CD14-positive monocyte (primary cell): ENCODE measurements around the gene RAB7B. TPM values are rescaled to one million over a fixed set of nuclear protein-coding genes. Genes with fewer than 3 reads are reported as not detected.
A peak's percentile ranks its signal among the peaks of the same experiment; 100 is the strongest.

Source experiments
- DNase-seq, 3 donors: peaks; one replicate each; pipeline ENCODE4 v3.0.0-alpha.2; 2011 to 2022
- H2AFZ ChIP-seq: 2 replicates; pipeline ENCODE4 v1.6.0; 2012; ENCODE audit warnings: mild to moderate bottlenecking, low read depth, low read length, inconsistent platforms; ENCODE audit not compliant: insufficient read depth, poor library complexity, severe bottlenecking
- H3K27ac ChIP-seq, 2 donors: 1 replicate in 1 of 2; 2 replicates in 1 of 2; pipeline ENCODE4 v1.5.1; 2012 to 2013; ENCODE audit warnings: low read length in 2 of 2, control low read depth in 1 of 2, inconsistent platforms in 1 of 2, low read depth in 1 of 2, mild to moderate bottlenecking in 1 of 2
- H3K27me3 ChIP-seq, 2 donors: one replicate each; pipeline versions ENCODE4 v1.6.0 to v1.6.1; 2011 to 2013; ENCODE audit warnings: low read length in 2 of 2; ENCODE audit not compliant: control insufficient read depth in 2 of 2, insufficient read depth in 2 of 2
- H3K36me3 ChIP-seq, 2 donors: replicated peaks in 1 of 2; 1 replicate in 1 of 2; 2 replicates in 1 of 2; pipeline versions ENCODE4 v1.5.1 to v1.6.1; 2012 to 2013; ENCODE audit warnings: low read length in 2 of 2, control low read depth in 1 of 2, inconsistent platforms in 1 of 2, mild to moderate bottlenecking in 1 of 2; ENCODE audit not compliant: insufficient read depth in 2 of 2, control insufficient read depth in 1 of 2
- H3K4me1 ChIP-seq, 2 donors: 1 replicate in 1 of 2; 2 replicates in 1 of 2; pipeline versions ENCODE4 v1.5.1 to v1.6.1; 2012 to 2013; ENCODE audit warnings: low read length in 2 of 2, control low read depth in 1 of 2, inconsistent platforms in 1 of 2, mild to moderate bottlenecking in 1 of 2, moderate library complexity in 1 of 2; ENCODE audit not compliant: insufficient read depth in 2 of 2, control insufficient read depth in 1 of 2
- H3K4me2 ChIP-seq: replicated peaks from 2 replicates; pipeline ENCODE3; 2012; ENCODE audit warnings: low read length, moderate library complexity, mild to moderate bottlenecking; ENCODE audit not compliant: poor library complexity, severe bottlenecking; ENCODE audit errors: extremely low read depth
- H3K4me3 ChIP-seq, 3 experiments: fragments of 200-600 bp in 1 of 3; sonication (generic) in 1 of 3; replicated peaks in 1 of 3; 1 replicate in 2 of 3; 2 replicates in 1 of 3; pipeline ENCODE4 v1.5.1; 2011 to 2013; ENCODE audit warnings: low read length in 3 of 3, mild to moderate bottlenecking in 3 of 3, control low read depth in 2 of 3, low read depth in 2 of 3, inconsistent platforms in 1 of 3, moderate library complexity in 1 of 3
- H3K79me2 ChIP-seq: 2 replicates; pipeline ENCODE4 v1.6.0; 2012; ENCODE audit warnings: mild to moderate bottlenecking, control low read depth, inconsistent platforms, low read length, moderate library complexity; ENCODE audit not compliant: insufficient read depth
- H3K9ac ChIP-seq: 2 replicates; pipeline ENCODE4 v1.6.0; 2017; ENCODE audit warnings: low read length, mild to moderate bottlenecking; ENCODE audit not compliant: insufficient read depth, poor library complexity, severe bottlenecking
- H3K9me3 ChIP-seq, 2 donors: replicated peaks in 1 of 2; 1 replicate in 1 of 2; 2 replicates in 1 of 2; pipeline versions ENCODE4 v1.5.1 to v1.6.1; 2012 to 2013; ENCODE audit warnings: low read length in 2 of 2, control low read depth in 1 of 2; ENCODE audit not compliant: control insufficient read depth in 1 of 2, insufficient read depth in 1 of 2
- H4K20me1 ChIP-seq: 2 replicates; pipeline ENCODE4 v1.6.0; 2012; ENCODE audit warnings: mild to moderate bottlenecking, low read length, control low read depth, moderate library complexity; ENCODE audit not compliant: insufficient read depth
- H3K27ac Mint-ChIP-seq, 7 donors: one replicate each; pipeline ENCODE4 v1.8.0; 2020; ENCODE audit warnings: mild to moderate bottlenecking in 7 of 7, mixed read lengths in 7 of 7, moderate library complexity in 6 of 7, inconsistent platforms in 2 of 7
- H3K27me3 Mint-ChIP-seq, 3 donors: one replicate each; pipeline ENCODE4 v1.8.0; 2021 to 2022; ENCODE audit warnings: low read depth in 3 of 3, mild to moderate bottlenecking in 3 of 3, mixed read lengths in 3 of 3, moderate library complexity in 3 of 3, inconsistent platforms in 1 of 3
- H3K36me3 Mint-ChIP-seq, 2 donors: one replicate each; pipeline ENCODE4 v1.8.0; 2020; ENCODE audit warnings: mixed read lengths in 2 of 2, inconsistent platforms in 1 of 2, mild to moderate bottlenecking in 1 of 2
- H3K4me1 Mint-ChIP-seq: one replicate; pipeline ENCODE4 v1.8.0; 2020; ENCODE audit warnings: mild to moderate bottlenecking, mixed read lengths
- H3K4me3 Mint-ChIP-seq, 2 donors: one replicate each; pipeline ENCODE4 v1.8.0; 2020; ENCODE audit warnings: mild to moderate bottlenecking in 2 of 2, mixed read lengths in 2 of 2, moderate library complexity in 1 of 2
- H3K9me3 Mint-ChIP-seq, 7 donors: one replicate each; pipeline ENCODE4 v1.8.0; 2020 to 2022; ENCODE audit warnings: mixed read lengths in 7 of 7, mild to moderate bottlenecking in 6 of 7, moderate library complexity in 6 of 7, inconsistent platforms in 2 of 7
- WGBS: methylation state at CpG from one replicate; pipeline ENCODE4 v1.1.5; 2013; ENCODE audit warnings: missing lambda C conversion rate; ENCODE audit not compliant: insufficient coverage; 5-methylcytosine and 5-hydroxymethylcytosine counted together
- intact Hi-C, 2 donors: fragments of 100-400 bp; cut with micrococcal nuclease; formaldehyde crosslinking; loops; one replicate each; pipeline versions ENCODE4 v1.15.0 to v1.15.1; 2023
- polyA plus RNA-seq, 3 donors: library from polyadenylated mRNA; depleted of rRNA in 1 of 3; unstranded in 2 of 3; stranded (reverse) in 1 of 3; fragments of 300-500 nt in 2 of 3; fragments of >200 nt in 1 of 3; fragmentation: Illumina TruSeq in 2 of 3; gene quantifications; 1 replicate in 2 of 3; 2 replicates in 1 of 3; pipeline ENCODE4 v1.2.3, GENCODE V29; 2012 to 2021
- TF ChIP-seq, protein P1 (sequence below): fragments of 200-600 bp; IDR thresholded peaks from one replicate; pipeline ENCODE4 v1.8.0; 2022; ENCODE audit warnings: antibody characterized with exemption, mild to moderate bottlenecking

Gene RAB7B
- polyA plus RNA-seq, 3 donors: 0.41 to 0.52 (median 0.47) TPM

DNA sequence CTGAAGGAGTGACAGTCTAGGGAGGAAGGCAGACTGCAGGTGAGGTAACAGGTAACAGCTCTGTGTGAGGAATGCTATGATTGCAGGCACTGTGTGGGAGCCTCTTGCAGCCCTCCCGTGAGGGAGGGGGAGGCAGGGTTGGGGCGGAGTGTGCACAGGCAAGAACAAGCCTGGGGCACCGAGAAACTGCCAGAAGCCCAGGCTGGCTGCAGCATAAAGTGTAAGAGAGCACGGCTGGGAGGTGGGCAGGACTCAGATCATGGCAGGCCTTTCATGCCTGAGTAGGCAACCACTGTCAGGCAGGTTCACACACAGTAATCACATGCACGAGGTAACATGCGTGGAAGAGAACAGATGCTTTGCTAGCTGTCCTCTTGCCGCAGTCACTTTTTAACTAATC lies 38.4 kb upstream of the RAB7B start:
- Histone ChIP-seq H3K27me3 (no peaks in the 10 kb centered on the region), H3K36me3 (no peaks in the 10 kb centered on the region), H3K4me2 (no peak overlapping the region), H4K20me1 (no peaks in the 10 kb centered on the region), H2AFZ (no peak overlapping the region), H3K9ac (no peak overlapping the region), H3K9me3 (no peaks in the 10 kb centered on the region), H3K27ac (no peak overlapping the region), H3K79me2 (no peaks in the 10 kb centered on the region), H3K4me3 (no peak overlapping the region), H3K4me1 (peaks cover 14 to 19% of the 10 kb centered on the region in 2 donors)
- no peaks in the 10 kb centered on the region for H3K36me3 Mint-ChIP-seq
- peaks cover 0 to 2% (median 2%) of the 10 kb centered on the region in 3 donors for H3K27me3 Mint-ChIP-seq
- H3K4me1 Mint-ChIP-seq: peaks cover 23% of the 10 kb centered on the region
- H3K4me3 Mint-ChIP-seq: no peak overlapping the region
- DNase-seq: no peak
- peaks cover 0 to 3% (median 0%) of the 10 kb centered on the region in 7 donors for H3K9me3 Mint-ChIP-seq
- 75% methylated on average over 3 of the region's 7 CpGs for WGBS
- peak overlapping the region in 1 of 7 donors; percentile 56 for H3K27ac Mint-ChIP-seq
- intact Hi-C loops: no loop called here
- TF ChIP-seq, protein P1, sequence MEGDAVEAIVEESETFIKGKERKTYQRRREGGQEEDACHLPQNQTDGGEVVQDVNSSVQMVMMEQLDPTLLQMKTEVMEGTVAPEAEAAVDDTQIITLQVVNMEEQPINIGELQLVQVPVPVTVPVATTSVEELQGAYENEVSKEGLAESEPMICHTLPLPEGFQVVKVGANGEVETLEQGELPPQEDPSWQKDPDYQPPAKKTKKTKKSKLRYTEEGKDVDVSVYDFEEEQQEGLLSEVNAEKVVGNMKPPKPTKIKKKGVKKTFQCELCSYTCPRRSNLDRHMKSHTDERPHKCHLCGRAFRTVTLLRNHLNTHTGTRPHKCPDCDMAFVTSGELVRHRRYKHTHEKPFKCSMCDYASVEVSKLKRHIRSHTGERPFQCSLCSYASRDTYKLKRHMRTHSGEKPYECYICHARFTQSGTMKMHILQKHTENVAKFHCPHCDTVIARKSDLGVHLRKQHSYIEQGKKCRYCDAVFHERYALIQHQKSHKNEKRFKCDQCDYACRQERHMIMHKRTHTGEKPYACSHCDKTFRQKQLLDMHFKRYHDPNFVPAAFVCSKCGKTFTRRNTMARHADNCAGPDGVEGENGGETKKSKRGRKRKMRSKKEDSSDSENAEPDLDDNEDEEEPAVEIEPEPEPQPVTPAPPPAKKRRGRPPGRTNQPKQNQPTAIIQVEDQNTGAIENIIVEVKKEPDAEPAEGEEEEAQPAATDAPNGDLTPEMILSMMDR: no peak

DNA sequence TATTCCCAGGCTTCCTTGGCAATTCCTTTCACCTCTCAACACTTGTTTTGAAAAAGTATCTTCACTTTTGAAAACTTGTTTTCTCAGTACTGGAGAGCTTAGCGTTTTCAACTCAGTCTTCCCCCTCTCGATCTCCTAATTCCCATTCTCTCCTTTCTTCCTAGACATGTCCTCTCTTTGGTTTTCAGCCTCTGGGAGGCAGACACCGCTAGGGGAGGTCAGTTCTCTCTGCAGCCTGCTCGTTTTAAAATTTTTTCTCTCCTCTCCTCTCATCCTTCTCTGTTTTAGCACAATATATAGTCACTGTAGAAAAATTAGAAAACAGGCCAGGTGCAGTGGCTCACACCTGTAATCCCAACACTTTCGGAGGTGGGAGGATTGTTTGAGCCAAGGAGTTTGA lies 37.1 kb upstream of the RAB7B start:
- no peaks in the 10 kb centered on the region for H3K36me3 ChIP-seq
- H3K4me2 ChIP-seq: no peak overlapping the region
- peaks cover 14 to 19% of the 10 kb centered on the region in 2 donors for H3K4me1 ChIP-seq
- H3K27me3 ChIP-seq: no peaks in the 10 kb centered on the region
- H3K79me2 ChIP-seq: no peaks in the 10 kb centered on the region
- intact Hi-C loops: no loop called here
- H3K9me3 ChIP-seq: no peaks in the 10 kb centered on the region
- H3K27ac Mint-ChIP-seq: no peak overlapping the region
- H3K4me1 Mint-ChIP-seq: peaks cover 23% of the 10 kb centered on the region
- DNase-seq: no peak
- peaks cover 0 to 3% (median 0%) of the 10 kb centered on the region in 7 donors for H3K9me3 Mint-ChIP-seq
- H2AFZ ChIP-seq: no peak overlapping the region
- H3K4me3 ChIP-seq: no peak overlapping the region
- H3K9ac ChIP-seq: no peak overlapping the region
- TF ChIP-seq, protein P1: no peak
- H3K27me3 Mint-ChIP-seq: peaks cover 2 to 5% (median 3%) of the 10 kb centered on the region in 3 donors
- WGBS: 100% methylated on average over 2 of the region's 5 CpGs
- no peak overlapping the region for H3K4me3 Mint-ChIP-seq
- no peaks in the 10 kb centered on the region for H4K20me1 ChIP-seq
- H3K36me3 Mint-ChIP-seq: no peaks in the 10 kb centered on the region
- no peak overlapping the region for H3K27ac ChIP-seq
